Neural cell (in vitro differentiated cells): ENCODE data around the gene ZC3H12A. TPM values are rescaled to one million over a fixed set of nuclear protein-coding genes. Genes with fewer than 3 reads are reported as not detected.

Experiments used
- H2AFZ ChIP-seq: fragments of 200-600, 300-800 bp; sonication (generic), shearing (Covaris generic); 2 replicates; pipeline ENCODE4 v1.6.0; 2014; ENCODE audit warnings: low read depth, mild to moderate bottlenecking, antibody characterized with exemption, low read length, moderate library complexity
- H3F3A ChIP-seq: fragments of 200-600 bp; shearing (Covaris generic); 2 replicates; pipeline ENCODE4 v1.6.1; 2016; ENCODE audit warnings: mild to moderate bottlenecking, moderate library complexity, mixed read lengths, antibody characterized with exemption, low read length; ENCODE audit not compliant: insufficient read depth, poor library complexity, severe bottlenecking
- H3K27ac ChIP-seq: fragments of 200-600, 300-800 bp; sonication (generic), shearing (Covaris generic); 2 replicates; pipeline ENCODE4 v1.5.1; 2014; ENCODE audit warnings: mild to moderate bottlenecking, low read length, moderate library complexity
- H3K27me3 ChIP-seq: fragments of 300-800, 200-600 bp; sonication (generic), shearing (Covaris generic); 2 replicates; pipeline ENCODE4 v1.6.0; 2014; ENCODE audit warnings: mild to moderate bottlenecking, low read depth, low read length, moderate library complexity; ENCODE audit not compliant: insufficient read depth
- H3K36me3 ChIP-seq: fragments of 300-800, 200-600 bp; sonication (generic), shearing (Covaris generic); 2 replicates; pipeline ENCODE4 v1.5.1; 2014; ENCODE audit warnings: mild to moderate bottlenecking, antibody characterized with exemption, low read length, moderate library complexity; ENCODE audit not compliant: insufficient read depth
- H3K4me2 ChIP-seq: fragments of 300-800, 200-600 bp; sonication (generic), shearing (Covaris generic); 2 replicates; pipeline ENCODE4 v1.6.0; 2014; ENCODE audit warnings: mild to moderate bottlenecking, low read length
- H3K4me3 ChIP-seq: fragments of 300-800, 200-600 bp; sonication (generic), shearing (Covaris generic); 2 replicates; pipeline ENCODE4 v1.5.1; 2014; ENCODE audit warnings: mild to moderate bottlenecking, low read length, moderate library complexity
- H3K79me2 ChIP-seq: fragments of 200-600 bp; shearing (Covaris generic); replicated peaks from 2 replicates; pipeline ENCODE4 v1.6.0; 2014; ENCODE audit warnings: mild to moderate bottlenecking, low read length, moderate library complexity; ENCODE audit not compliant: insufficient read depth
- H3K9ac ChIP-seq: fragments of 300-800, 200-600 bp; sonication (generic), shearing (Covaris generic); 2 replicates; pipeline ENCODE4 v1.6.1; 2016; ENCODE audit warnings: mild to moderate bottlenecking, low read length, mixed read lengths
- H3K9me2 ChIP-seq: fragments of 200-600 bp; shearing (Covaris generic); 2 replicates; pipeline ENCODE4 v1.6.1; 2016; ENCODE audit warnings: mild to moderate bottlenecking, low read length, mixed read lengths; ENCODE audit not compliant: insufficient read depth
- H3K9me3 ChIP-seq: fragments of 200-600, 300-800 bp; sonication (generic), shearing (Covaris generic); 2 replicates; pipeline ENCODE4 v1.6.1; 2016; ENCODE audit warnings: mild to moderate bottlenecking, mixed run types, low read length, moderate library complexity, mixed read lengths
- H4K20me1 ChIP-seq: fragments of 200-600 bp; shearing (Covaris generic); 2 replicates; pipeline ENCODE4 v1.6.1; 2016; ENCODE audit warnings: mild to moderate bottlenecking, mixed run types; ENCODE audit not compliant: insufficient read depth
- EP300 ChIP-seq: fragments of 450-650 bp; conservative IDR thresholded peaks from 2 replicates; pipeline ENCODE4 v1.6.1; 2014; ENCODE audit warnings: antibody characterized with exemption, mild to moderate bottlenecking, moderate library complexity; ENCODE audit not compliant: poor library complexity, severe bottlenecking
- EZH2 ChIP-seq: fragments of 200-600, 300-800 bp; shearing (Covaris generic), sonication (generic); IDR thresholded peaks from 2 replicates; pipeline ENCODE4 v1.6.1; 2014; ENCODE audit warnings: antibody characterized with exemption, low read length, borderline replicate concordance, mild to moderate bottlenecking; ENCODE audit not compliant: insufficient read depth, poor library complexity, severe bottlenecking
- MXI1 ChIP-seq: fragments of 450-650 bp; conservative IDR thresholded peaks from 2 replicates; pipeline ENCODE4 v1.6.1; 2014; ENCODE audit warnings: antibody characterized with exemption, mild to moderate bottlenecking; ENCODE audit not compliant: poor library complexity, severe bottlenecking
- POLR2AphosphoS5 ChIP-seq: IDR thresholded peaks from 2 replicates; pipeline ENCODE4 v1.6.1; 2012
- RAD21 ChIP-seq: fragments of 450-650 bp; conservative IDR thresholded peaks from 2 replicates; pipeline ENCODE4 v1.6.1; 2014; ENCODE audit warnings: antibody characterized with exemption, mild to moderate bottlenecking, moderate library complexity
- REST ChIP-seq: IDR thresholded peaks from 2 replicates; pipeline ENCODE4 v1.6.1; 2012; ENCODE audit warnings: borderline replicate concordance
- SMC3 ChIP-seq: fragments of 450-650 bp; conservative IDR thresholded peaks from 2 replicates; pipeline ENCODE4 v1.6.1; 2014; ENCODE audit warnings: antibody characterized with exemption, mild to moderate bottlenecking, moderate library complexity; ENCODE audit not compliant: poor library complexity
- TAF1 ChIP-seq: IDR thresholded peaks from 2 replicates; pipeline ENCODE4 v1.6.1; 2012; ENCODE audit warnings: low read depth
- polyA plus RNA-seq: library from polyadenylated mRNA; depleted of rRNA; stranded (reverse); fragments of >200 nt; gene quantifications from 2 replicates; pipeline ENCODE4 v1.2.3, GENCODE V29; 2014
- TF ChIP-seq, protein P1 (sequence below): fragments of 450-650 bp; IDR thresholded peaks from 2 replicates; pipeline ENCODE4 v1.5.1; 2014; ENCODE audit warnings: antibody characterized with exemption, mild to moderate bottlenecking, moderate library complexity; ENCODE audit not compliant: poor library complexity, severe bottlenecking

Gene ZC3H12A
- polyA plus RNA-seq, 1 donor from 2014 or later = not detected

- H4K20me1 ChIP-seq = no peaks in the 10 kb centered on the region
Measured at GRCh38 chr1:37482796-37483744, 8.7 kb downstream of the ZC3H12A start.

GRCh38 chr1:37483785-37484184, 9.4 kb downstream of the ZC3H12A start:
- H3K79me2 ChIP-seq = no peaks in the 10 kb centered on the region
- no peaks in the 10 kb centered on the region for H3K9me3 ChIP-seq
- H4K20me1 ChIP-seq = no peaks in the 10 kb centered on the region
- H3K4me3 ChIP-seq = no peak overlapping the region
- H3K9ac ChIP-seq = no peak overlapping the region
- TF ChIP-seq MXI1 (no peak), SMC3 (no peak), EP300 (no peak), EZH2 (no peak), RAD21 (no peak), REST (no peak), TAF1 (no peak), POLR2AphosphoS5 (no peak)
- TF ChIP-seq, protein P1, sequence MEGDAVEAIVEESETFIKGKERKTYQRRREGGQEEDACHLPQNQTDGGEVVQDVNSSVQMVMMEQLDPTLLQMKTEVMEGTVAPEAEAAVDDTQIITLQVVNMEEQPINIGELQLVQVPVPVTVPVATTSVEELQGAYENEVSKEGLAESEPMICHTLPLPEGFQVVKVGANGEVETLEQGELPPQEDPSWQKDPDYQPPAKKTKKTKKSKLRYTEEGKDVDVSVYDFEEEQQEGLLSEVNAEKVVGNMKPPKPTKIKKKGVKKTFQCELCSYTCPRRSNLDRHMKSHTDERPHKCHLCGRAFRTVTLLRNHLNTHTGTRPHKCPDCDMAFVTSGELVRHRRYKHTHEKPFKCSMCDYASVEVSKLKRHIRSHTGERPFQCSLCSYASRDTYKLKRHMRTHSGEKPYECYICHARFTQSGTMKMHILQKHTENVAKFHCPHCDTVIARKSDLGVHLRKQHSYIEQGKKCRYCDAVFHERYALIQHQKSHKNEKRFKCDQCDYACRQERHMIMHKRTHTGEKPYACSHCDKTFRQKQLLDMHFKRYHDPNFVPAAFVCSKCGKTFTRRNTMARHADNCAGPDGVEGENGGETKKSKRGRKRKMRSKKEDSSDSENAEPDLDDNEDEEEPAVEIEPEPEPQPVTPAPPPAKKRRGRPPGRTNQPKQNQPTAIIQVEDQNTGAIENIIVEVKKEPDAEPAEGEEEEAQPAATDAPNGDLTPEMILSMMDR = no peak
- no peaks in the 10 kb centered on the region for H3K36me3 ChIP-seq
- H3K9me2 ChIP-seq = no peaks in the 10 kb centered on the region
- no peaks in the 10 kb centered on the region for H3F3A ChIP-seq
- no peak overlapping the region for H2AFZ ChIP-seq
- H3K4me2 ChIP-seq = no peak overlapping the region
- H3K27me3 ChIP-seq = no peaks in the 10 kb centered on the region
- H3K27ac ChIP-seq = no peak overlapping the region

More at GRCh38 chr1:37482796-37483744, 8.7 kb downstream of the ZC3H12A start:
- Histone ChIP-seq H2AFZ (no peak overlapping the region), H3K36me3 (no peaks in the 10 kb centered on the region), H3K4me2 (no peak overlapping the region), H3F3A (no peaks in the 10 kb centered on the region), H3K27me3 (no peaks in the 10 kb centered on the region), H3K9ac (no peak overlapping the region), H3K27ac (no peak overlapping the region), H3K9me3 (no peaks in the 10 kb centered on the region), H3K9me2 (no peaks in the 10 kb centered on the region), H3K4me3 (no peak overlapping the region), H3K79me2 (no peaks in the 10 kb centered on the region)
- no peak for TF ChIP-seq MXI1
- TF ChIP-seq EZH2 = no peak
